Measurements from ENCODE around the gene CACNA1I. TPM values are rescaled to one million over a fixed set of nuclear protein-coding genes. Genes with fewer than 3 reads are reported as not detected.
"Not testable (repeated sequence)": the region's sequence is repeated elsewhere in the genome, so short reads cannot be mapped to it uniquely, and the experiment has no call there.

The CACNA1I gene
- polyA plus RNA-seq, 1 of the 3 experiments (the other 2 are of a cell fraction) = not detected

GRCh38 chr22:39521106-39521885 is 49.3 kb upstream of the CACNA1I start:
- CTCF ChIA-PET = interaction anchor here (1.6 to 1.9 kb wide), 2 partner anchors 8 to 514 kb away, joined by 4 to 7 read pairs; no protein-coding TSS in a partner anchor
- peak; percentile 21; the same call in 1 of the 2 replicates for TF ChIP-seq TAF1 (IDR thresholded peaks at IDR 0.05; ENCODE audit: borderline replicate concordance, low read depth, low read length)
- peak; percentile 19; the same call in 1 of the 2 replicates for TF ChIP-seq POLR2AphosphoS5 (IDR thresholded peaks at IDR 0.05; ENCODE audit: low read depth, low read length)

GRCh38 chr22:39522091-39522490 is 48.5 kb upstream of the CACNA1I start:
- peaks cover 46% of the 10 kb centered on the region for H3K79me2 ChIP-seq (ENCODE audit: insufficient read depth)

More at GRCh38 chr22:39521106-39521885, 49.3 kb upstream of the CACNA1I start:
- not testable (repeated sequence) for H3K27me3 ChIP-seq (ENCODE audit: insufficient read depth); H2AFZ ChIP-seq (ENCODE audit: low read depth); H3K9me3 ChIP-seq; DNase-seq; H3K9me2 ChIP-seq
- Histone ChIP-seq H3F3A (replicated peaks; ENCODE audit: insufficient read depth) (peaks cover 34% of the 10 kb centered on the region), H4K20me1 (ENCODE audit: insufficient read depth) (peaks cover 51% of the 10 kb centered on the region), H3K4me1 (ENCODE audit: control insufficient read depth in 1 of 2, insufficient read depth in 2 of 2, low read depth in 1 of 2, low read length in 1 of 2) (peaks cover 8 to 21% of the 10 kb centered on the region in 2 experiments; a peak in 2 of 4 replicates), H3K79me2 (ENCODE audit: insufficient read depth) (peaks cover 46% of the 10 kb centered on the region), H3K36me3 (replicated peaks in 1 of 2; ENCODE audit: control insufficient read depth in 1 of 2, insufficient read depth in 2 of 2, low read length in 1 of 2) (peaks cover 16 to 26% of the 10 kb centered on the region in 2 experiments), H3K4me2 (peak overlapping the region; percentile 86), H3K27ac (ENCODE audit: low read depth in 2 of 2, low read length in 1 of 2) (peak overlapping the region; percentile 47 to 92; a peak in 3 of 4 replicates), H3K9ac (peak overlapping the region; percentile 99), H3K4me3 (ENCODE audit: low read depth in 2 of 2, low read length in 1 of 2) (peak overlapping the region; percentile 70 to 76)
- POLR2A ChIA-PET = interaction anchor here (1.1 to 1.7 kb wide), 2 partner anchors 8 to 19 kb away, joined by 3 to 14 read pairs; partner anchors contain the start of gene MIEF1
- WGBS (ENCODE audit: low lambda C conversion rate) = 0% methylated on average over 7 of the region's 28 CpGs

GRCh38 chr22:39522567-39523300 is 47.8 kb upstream of the CACNA1I start:
- H3K79me2 ChIP-seq (ENCODE audit: insufficient read depth) = peaks cover 41% of the 10 kb centered on the region
- peaks cover 14 to 20% of the 10 kb centered on the region in 2 experiments for H3K36me3 ChIP-seq (replicated peaks in 1 of 2; ENCODE audit: control insufficient read depth in 1 of 2, insufficient read depth in 2 of 2, low read length in 1 of 2)
- peak; percentile 19 for DNase-seq
- H4K20me1 ChIP-seq (ENCODE audit: insufficient read depth) = peaks cover 59% of the 10 kb centered on the region
- 0% methylated on average over 8 of the region's 14 CpGs for WGBS (ENCODE audit: low lambda C conversion rate)
- no peak for TF ChIP-seq RAD21 (IDR thresholded peaks at IDR 0.05; ENCODE audit: low read length)
- no peak for TF ChIP-seq ELF1 (IDR thresholded peaks at IDR 0.05)
- TF ChIP-seq POLR2AphosphoS5 (IDR thresholded peaks at IDR 0.05; ENCODE audit: low read depth, low read length) = peak; percentile 88
- no peak for TF ChIP-seq FOXJ3 (CRISPR knock-in tag; IDR thresholded peaks at IDR 0.05)
- no peak for TF ChIP-seq RXRA (IDR thresholded peaks at IDR 0.05; ENCODE audit: borderline replicate concordance, low read depth)
- TF ChIP-seq RFX5 (IDR thresholded peaks at IDR 0.05; ENCODE audit: low read length) = no peak
- no peak for TF ChIP-seq GATA2 (CRISPR knock-in tag; IDR thresholded peaks at IDR 0.05)
- no peak for TF ChIP-seq TCF12 (IDR thresholded peaks at IDR 0.05)
- no peak for TF ChIP-seq MAX (IDR thresholded peaks at IDR 0.05; ENCODE audit: low read depth)
- TF ChIP-seq NFIC (IDR thresholded peaks at IDR 0.05; ENCODE audit: borderline replicate concordance) = no peak
- TF ChIP-seq REST (IDR thresholded peaks at IDR 0.05; ENCODE audit: low read depth, low read length) = no peak
- peak; percentile 6; the same call in 1 of the 2 replicates for TF ChIP-seq JUND (IDR thresholded peaks at IDR 0.05)
- peaks cover 8 to 21% of the 10 kb centered on the region in 2 experiments; a peak in 2 of 4 replicates for H3K4me1 ChIP-seq (ENCODE audit: control insufficient read depth in 1 of 2, insufficient read depth in 2 of 2, low read depth in 1 of 2, low read length in 1 of 2)
- peak overlapping the region; percentile 56 to 92; a peak in 3 of 4 replicates for H3K27ac ChIP-seq (ENCODE audit: low read depth in 2 of 2, low read length in 1 of 2)
- no peaks in the 10 kb centered on the region for H3K9me2 ChIP-seq
- ChIA-PET CTCF (interaction anchor here (0.9 to 1.6 kb wide), 6 partner anchors 25 to 513 kb away, joined by 3 to 6 read pairs (median 4); no protein-coding TSS in a partner anchor), POLR2A (interaction anchor here (0.6 to 2.2 kb wide), 9 partner anchors 10 to 521 kb away, joined by 3 to 7 read pairs (median 3); partner anchors contain the start of genes MIEF1, RPL3, RPS19BP1 and TAB1)
- peak overlapping the region; percentile 99 for H3K9ac ChIP-seq
- peaks cover 34% of the 10 kb centered on the region for H3F3A ChIP-seq (replicated peaks; ENCODE audit: insufficient read depth)
- H3K27me3 ChIP-seq (ENCODE audit: insufficient read depth) = no peaks in the 10 kb centered on the region
- peak overlapping the region; percentile 70 to 76 for H3K4me3 ChIP-seq (ENCODE audit: low read depth in 2 of 2, low read length in 1 of 2)
- peak overlapping the region; percentile 86 for H3K4me2 ChIP-seq
- no peak overlapping the region for H2AFZ ChIP-seq (ENCODE audit: low read depth)
- no peaks in the 10 kb centered on the region for H3K9me3 ChIP-seq

More at GRCh38 chr22:39522091-39522490, 48.5 kb upstream of the CACNA1I start:
- H3K4me3 ChIP-seq (ENCODE audit: low read depth in 2 of 2, low read length in 1 of 2) = peak overlapping the region; percentile 70 to 76
- ChIA-PET CTCF (interaction anchor here (1.2 to 1.6 kb wide), 3 partner anchors 26 to 514 kb away, joined by 4 to 6 read pairs (median 4); no protein-coding TSS in a partner anchor), POLR2A (interaction anchor here (1.1 to 2.2 kb wide), 4 partner anchors 10 to 522 kb away, joined by 3 to 7 read pairs (median 3); partner anchors contain the start of genes MIEF1, RPS19BP1 and TAB1)
- not testable (repeated sequence) for H3K27me3 ChIP-seq (ENCODE audit: insufficient read depth); H3K9me2 ChIP-seq; H3K9me3 ChIP-seq; DNase-seq; H2AFZ ChIP-seq (ENCODE audit: low read depth)
- H3K36me3 ChIP-seq (replicated peaks in 1 of 2; ENCODE audit: control insufficient read depth in 1 of 2, insufficient read depth in 2 of 2, low read length in 1 of 2) = peaks cover 16 to 23% of the 10 kb centered on the region in 2 experiments
- peak overlapping the region; percentile 99 for H3K9ac ChIP-seq
- peak overlapping the region; percentile 86 for H3K4me2 ChIP-seq
- peaks cover 54% of the 10 kb centered on the region for H4K20me1 ChIP-seq (ENCODE audit: insufficient read depth)
- WGBS (ENCODE audit: low lambda C conversion rate) = 2% methylated on average over 4 of the region's 5 CpGs
- peaks cover 34% of the 10 kb centered on the region for H3F3A ChIP-seq (replicated peaks; ENCODE audit: insufficient read depth)
- peaks cover 8 to 21% of the 10 kb centered on the region in 2 experiments; a peak in 2 of 4 replicates for H3K4me1 ChIP-seq (ENCODE audit: control insufficient read depth in 1 of 2, insufficient read depth in 2 of 2, low read depth in 1 of 2, low read length in 1 of 2)
- H3K27ac ChIP-seq (ENCODE audit: low read depth in 2 of 2, low read length in 1 of 2) = peak overlapping the region in 1 of 2 experiments; percentile 92; a peak in 1 of 4 replicates

All from SK-N-SH (cell line).